Right renal pelvis (tissue), 4 donors: ENCODE results near the gene WNK1. TPM values are rescaled to one million over a fixed set of nuclear protein-coding genes. Genes with fewer than 3 reads are reported as not detected.
A peak's percentile ranks its signal among the peaks of the same experiment; 100 is the strongest.
"Not testable (repeated sequence)": the region's sequence is repeated elsewhere in the genome, so short reads cannot be mapped to it uniquely, and the experiment has no call there.

Experiments
- DNase-seq, 4 donors: peaks; one replicate each; pipeline ENCODE4 v3.0.0-alpha.2; 2013; ENCODE audit warnings: low read depth in 4 of 4, low spot score in 3 of 4, missing footprints in 1 of 4
- polyA plus RNA-seq, 4 donors: library from polyadenylated mRNA; unstranded; fragments of 120-200 nt; gene quantifications; one replicate each; pipeline ENCODE4 v1.2.1, GENCODE V29; 2013; ENCODE audit not compliant: insufficient read length in 4 of 4

Gene WNK1
- polyA plus RNA-seq, 4 donors = 101 to 115 (median 106) TPM

GRCh38 chr12:739349-739748, 13.0 kb upstream of the WNK1 start:
- DNase-seq = no peak

GRCh38 chr12:740921-741320, 11.5 kb upstream of the WNK1 start:
- no peak for DNase-seq

GRCh38 chr12:749751-750270, 2.6 kb upstream of the WNK1 start:
- DNase-seq = no peak

- DNase-seq = no peak
Measured at GRCh38 chr12:750366-751191, 1.8 kb upstream of the WNK1 start.

- peak; percentile 86 to 91 (median 90) for DNase-seq
Measured at GRCh38 chr12:751192-751998, 984 bp upstream of the WNK1 start.

- DNase-seq = peak in 1 of 4 donors; percentile 25
Measured at GRCh38 chr12:752695-753610, 574 bp downstream of the WNK1 start.

GRCh38 chr12:753611-754472, 1.5 kb downstream of the WNK1 start:
- peak in 1 of 4 donors; percentile 22 for DNase-seq

- no peak for DNase-seq
Measured at GRCh38 chr12:754473-754820, 2.1 kb downstream of the WNK1 start.

- DNase-seq = no peak
Measured at GRCh38 chr12:754851-755562, 2.6 kb downstream of the WNK1 start.

GRCh38 chr12:759628-760027, 7.2 kb downstream of the WNK1 start:
- no peak for DNase-seq

GRCh38 chr12:761256-761655, 8.9 kb downstream of the WNK1 start:
- DNase-seq = no peak

- no peak for DNase-seq
Measured at GRCh38 chr12:765840-766239, 13.5 kb downstream of the WNK1 start.

- no peak for DNase-seq
Measured at GRCh38 chr12:768434-768833, 16.1 kb downstream of the WNK1 start.

- DNase-seq = no peak
Measured at GRCh38 chr12:770479-770878, 18.1 kb downstream of the WNK1 start.

GRCh38 chr12:772056-772697, 19.8 kb downstream of the WNK1 start:
- DNase-seq = no peak

GRCh38 chr12:774051-774614, 21.8 kb downstream of the WNK1 start:
- no peak for DNase-seq

GRCh38 chr12:775973-776771, 23.8 kb downstream of the WNK1 start:
- DNase-seq = not testable (repeated sequence)
